HG02623 (cell line): ENCODE data around the gene WWC1.
A peak's percentile ranks its signal among the peaks of the same experiment; 100 is the strongest.

Source experiments
- ATAC-seq: cut with Tn5 transposase; IDR thresholded peaks from one replicate; pipeline ENCODE4 v1.9.1; 2021; ENCODE audit warnings: moderate library complexity; ENCODE audit not compliant: unreplicated experiment

WWC1 gene

DNA sequence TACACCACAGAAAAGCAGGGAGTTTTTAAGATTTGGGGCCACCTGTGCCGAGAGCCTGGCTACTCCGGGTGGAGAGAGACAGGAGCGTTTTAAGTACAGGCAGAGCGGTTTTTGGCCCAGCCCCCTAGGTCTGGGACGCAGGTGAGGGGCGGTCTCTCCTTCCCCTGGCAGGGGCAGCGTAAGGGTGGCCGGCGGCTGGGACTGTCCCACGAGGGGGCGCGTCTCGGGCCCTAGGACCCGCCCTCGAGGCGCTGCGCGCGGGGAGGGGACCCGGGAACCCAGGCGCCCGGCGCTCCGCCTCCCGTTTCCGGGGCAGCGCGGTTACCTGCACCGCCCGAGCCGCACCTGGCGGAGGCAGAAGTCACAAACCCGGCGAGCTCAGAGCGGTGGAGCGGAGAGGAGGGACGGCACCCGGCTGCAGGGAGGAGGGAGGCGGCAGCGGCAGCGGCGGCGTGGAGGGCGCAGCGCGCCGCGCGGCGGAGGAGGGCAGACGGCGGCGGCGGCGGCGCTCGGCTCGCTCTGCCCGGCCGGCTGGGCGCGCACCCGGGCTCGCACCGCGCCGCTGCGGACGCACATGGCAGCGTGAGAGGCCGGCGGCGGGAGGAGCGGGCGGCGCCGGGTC is at the start of gene WWC1:
TSS of gene WWC1 (plus strand) at position 304 of the 622 bp plus-strand sequence. CDS start 508 bp downstream, outside the sequence.
- ATAC-seq = peak; percentile 67

DNA sequence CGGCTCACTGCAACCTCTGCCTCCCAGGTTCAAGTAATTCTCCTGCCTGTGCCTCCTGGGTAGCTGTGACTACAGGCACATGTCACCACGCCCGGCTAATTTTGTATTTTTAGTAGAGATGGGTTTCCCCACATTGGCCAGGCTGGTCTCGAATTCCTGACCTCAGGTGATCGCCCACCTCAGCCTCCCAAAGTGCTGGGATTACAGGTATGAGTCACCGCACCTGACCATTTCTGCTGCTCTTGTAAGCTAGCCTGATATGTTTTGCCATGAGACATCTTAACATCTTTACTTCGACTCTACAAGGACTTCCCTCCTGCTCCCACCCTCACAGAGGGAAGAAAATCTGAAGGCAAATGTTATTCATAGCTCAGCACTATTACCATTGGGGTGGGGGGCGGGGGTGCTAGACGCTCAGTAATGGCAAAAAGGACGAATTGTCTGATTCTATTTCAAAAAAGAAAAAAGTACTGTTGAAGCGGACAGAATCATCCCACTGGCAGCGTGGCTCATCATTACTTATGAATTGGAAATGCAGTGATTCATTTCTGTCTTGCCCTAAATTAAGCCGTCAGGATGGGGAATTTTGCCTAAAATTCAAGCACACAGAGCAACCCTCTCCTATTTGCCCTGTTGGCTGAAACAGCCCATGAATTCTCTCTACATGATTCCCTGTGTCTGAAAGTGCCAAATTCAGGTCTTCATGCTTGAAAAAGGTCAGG is 46.4 kb upstream of the WWC1 start:
- ATAC-seq = no peak

GRCh38 chr5:168249923-168250322 is 41.5 kb upstream of the WWC1 start:
- ATAC-seq = no peak

DNA sequence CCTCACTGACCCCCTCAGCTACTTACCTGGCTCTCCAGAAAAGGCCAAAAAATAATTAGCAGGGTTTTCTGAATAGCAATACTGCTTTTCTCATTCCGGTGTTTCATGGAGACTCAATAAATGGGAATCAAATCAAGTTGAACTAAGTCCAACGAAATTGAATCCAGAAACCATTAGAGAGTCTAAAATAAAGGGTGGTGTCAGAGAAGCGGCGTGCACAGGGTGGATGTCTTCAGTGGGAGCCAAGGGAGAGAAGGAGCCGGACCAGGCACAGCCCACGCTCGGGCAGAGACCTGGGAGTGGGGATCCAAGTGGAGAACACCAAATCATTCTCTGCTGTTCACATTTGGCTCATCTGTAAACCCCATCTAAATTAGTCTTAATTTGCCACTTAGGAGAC is 40.2 kb upstream of the WWC1 start:
- no peak for ATAC-seq

DNA sequence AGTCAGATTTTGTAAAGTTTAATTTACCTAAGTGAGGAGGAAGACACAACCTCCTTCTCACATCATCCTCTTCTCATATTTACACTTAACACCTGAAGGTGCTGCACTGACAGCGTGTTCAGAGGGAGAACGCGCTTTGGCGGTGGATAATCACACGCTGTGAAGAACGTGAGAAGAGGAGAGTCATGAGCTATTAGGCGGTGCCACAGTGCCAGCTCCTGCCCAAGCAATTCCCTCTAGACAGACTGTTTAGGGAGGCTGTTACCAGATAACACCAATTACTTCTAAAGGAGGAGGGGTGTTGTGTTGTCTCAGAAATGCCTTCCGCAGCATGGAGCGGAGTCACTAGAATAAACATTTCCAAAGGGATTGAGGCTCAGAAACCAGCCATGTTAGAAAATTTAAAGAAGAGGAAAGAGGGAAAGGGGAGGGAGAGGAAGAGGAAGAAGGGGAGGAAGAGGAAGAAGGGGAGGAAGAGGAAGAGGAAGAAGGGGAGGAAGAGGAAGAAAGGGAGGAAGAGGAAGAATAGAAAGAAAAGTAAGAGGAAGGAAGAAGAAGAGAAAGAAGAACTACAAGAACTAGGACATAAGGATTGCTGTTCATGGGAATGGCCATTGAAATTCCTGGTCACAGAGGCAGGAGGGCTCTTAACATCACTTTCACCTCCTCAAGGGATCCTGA is 37.3 kb upstream of the WWC1 start:
- ATAC-seq = no peak

- no peak for ATAC-seq
Measured at GRCh38 chr5:168260353-168261226, 30.9 kb upstream of the WWC1 start.

GRCh38 chr5:168261227-168261571 is 30.2 kb upstream of the WWC1 start:
- ATAC-seq = no peak

GRCh38 chr5:168262042-168262743 is 29.3 kb upstream of the WWC1 start:
- no peak for ATAC-seq

DNA sequence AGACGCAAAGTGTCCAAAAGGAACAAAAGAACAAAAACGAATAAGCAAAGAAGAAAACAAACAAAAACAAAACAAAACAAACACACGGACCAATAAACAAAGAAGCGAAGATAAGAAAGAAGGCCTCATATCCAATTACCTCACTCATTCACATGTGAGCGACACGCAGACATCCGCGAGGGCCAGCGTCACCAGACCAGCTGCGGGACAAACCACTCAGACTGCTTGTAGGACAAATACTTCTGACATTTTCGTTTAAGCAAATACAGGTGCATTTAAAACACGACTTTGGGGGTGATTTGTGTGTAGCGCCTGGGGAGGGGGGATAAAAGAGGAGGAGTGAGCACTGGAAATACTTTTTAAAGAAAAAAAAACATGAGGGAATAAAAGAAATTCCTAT is 28.3 kb upstream of the WWC1 start:
- ATAC-seq = no peak

DNA sequence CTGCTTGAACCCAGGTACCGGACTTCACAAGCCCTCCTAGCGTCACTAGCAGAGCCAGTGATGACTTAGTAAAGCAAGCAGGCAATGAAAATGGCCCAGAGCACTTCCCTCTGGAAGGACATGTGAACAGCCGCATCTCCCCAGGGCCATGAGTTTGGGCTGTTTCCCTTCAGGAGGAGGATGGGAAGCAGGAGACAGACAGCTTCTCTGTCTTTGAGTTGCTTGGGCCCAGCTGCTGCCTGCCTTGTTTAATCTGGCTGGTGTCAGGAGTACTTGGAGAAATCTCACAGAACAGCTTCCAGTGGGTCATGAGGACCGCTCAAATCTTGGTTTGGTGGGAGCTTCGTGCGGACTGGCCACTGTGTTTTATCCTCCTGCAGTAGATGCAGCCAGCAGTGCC is 25.4 kb upstream of the WWC1 start:
- ATAC-seq = no peak

DNA sequence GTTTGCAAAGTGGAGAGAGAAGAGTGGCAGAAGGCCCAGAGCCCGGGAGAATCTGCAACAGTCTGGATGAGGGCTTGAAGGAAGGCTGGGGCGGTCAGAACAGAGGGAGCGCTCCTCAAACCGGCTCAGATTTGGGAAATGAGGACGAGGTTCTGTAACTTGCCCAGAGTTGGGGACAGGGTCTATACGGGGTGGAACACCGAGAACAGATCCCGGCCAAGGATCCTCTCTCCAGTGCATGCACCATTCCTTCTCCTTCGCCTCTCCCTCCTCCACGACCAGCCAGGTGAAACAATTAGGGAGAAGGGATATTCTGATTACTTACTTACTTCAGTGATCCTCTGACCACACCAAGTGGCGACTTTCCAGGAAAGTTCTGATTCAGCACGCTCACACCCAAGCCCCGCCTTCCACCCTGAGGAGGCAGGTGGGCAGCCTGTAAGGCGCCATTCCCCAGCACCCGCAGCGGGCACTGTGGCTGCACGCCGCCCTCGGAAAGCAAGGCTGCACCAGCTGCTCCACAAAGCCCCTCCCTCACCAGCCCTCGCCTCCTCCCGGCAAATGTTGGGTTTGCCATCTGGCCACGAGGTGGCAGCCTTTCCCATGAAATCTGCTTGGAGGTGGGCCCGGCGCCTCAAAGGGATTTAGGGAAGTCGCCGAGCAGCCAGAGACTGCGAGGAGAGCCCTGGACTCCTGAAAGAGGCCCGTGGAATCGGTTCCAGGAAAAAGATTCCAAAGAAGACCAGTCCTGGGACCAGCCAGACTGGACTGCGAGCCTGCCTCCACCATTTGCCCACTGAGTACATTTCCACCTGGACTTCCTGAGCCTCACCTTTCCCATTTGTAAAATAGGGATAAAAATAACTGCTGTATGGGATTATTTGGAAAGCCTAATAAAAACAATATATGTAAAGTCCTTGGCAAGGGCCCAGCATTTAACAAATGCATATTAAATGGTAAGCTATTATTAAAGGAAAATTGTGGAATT is 22.2 kb upstream of the WWC1 start:
- ATAC-seq = peak; percentile 84

- ATAC-seq = no peak
Measured at GRCh38 chr5:168269937-168270330, 21.5 kb upstream of the WWC1 start.

DNA sequence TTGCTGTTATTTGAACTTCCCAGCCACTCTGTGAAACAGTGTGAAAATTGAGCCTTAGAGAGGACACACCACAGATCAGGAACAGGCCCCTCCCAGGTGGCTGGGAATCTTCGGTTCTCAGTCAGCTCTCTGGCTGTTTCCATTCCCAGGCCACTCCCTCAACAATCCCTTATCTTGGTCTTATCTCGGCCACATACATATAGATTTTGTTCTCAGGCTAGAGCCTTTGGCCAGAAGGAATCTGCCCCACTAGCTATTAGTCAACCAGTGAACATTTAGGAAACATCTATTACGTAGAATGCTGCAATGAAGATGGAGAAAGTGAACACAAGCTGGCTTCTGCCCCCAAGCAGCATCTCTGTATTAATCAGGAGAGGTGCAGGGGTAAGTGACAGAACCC is 21.0 kb upstream of the WWC1 start:
- no peak for ATAC-seq

GRCh38 chr5:168273056-168273980 is 18.1 kb upstream of the WWC1 start:
- no peak for ATAC-seq

DNA sequence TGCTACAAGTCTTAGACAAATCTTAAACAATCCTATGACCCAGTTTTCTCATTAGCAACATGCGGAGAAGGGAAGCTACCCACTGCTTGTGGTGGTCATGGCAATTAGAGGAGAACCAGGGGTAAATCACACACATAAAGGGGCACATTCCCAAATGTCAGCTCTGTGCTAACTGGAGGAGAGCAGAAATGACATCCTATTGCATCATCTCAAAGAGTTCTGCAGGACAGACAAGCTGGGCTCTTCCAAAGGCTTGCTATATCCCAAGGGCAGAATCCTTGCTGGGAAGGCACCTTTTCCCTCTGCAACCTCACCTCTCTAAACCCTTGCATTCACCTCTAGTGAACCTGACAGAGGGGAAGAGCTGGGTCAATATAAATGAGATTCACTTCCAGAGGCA is 17.0 kb upstream of the WWC1 start:
- ATAC-seq = no peak

DNA sequence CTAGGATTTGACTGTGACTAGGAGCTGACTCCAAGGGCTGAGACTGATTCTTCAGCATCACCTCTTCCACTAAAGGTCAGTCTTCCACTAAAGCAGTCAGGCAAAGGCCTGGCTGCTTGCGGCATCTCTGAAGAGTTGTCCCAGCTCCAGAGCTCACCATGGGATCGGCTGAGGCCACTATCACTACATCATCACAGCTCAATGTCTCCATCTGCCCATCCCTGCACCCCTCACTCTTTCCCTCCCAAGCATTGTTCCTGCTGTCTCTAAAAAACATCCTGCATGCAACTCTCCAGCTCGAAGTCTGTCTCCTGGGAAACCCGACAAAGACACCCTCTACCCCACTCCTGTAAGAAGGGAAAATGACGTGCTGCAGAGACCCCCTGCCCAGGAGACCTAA is 15.5 kb upstream of the WWC1 start:
- ATAC-seq = no peak

- ATAC-seq = no peak
Measured at GRCh38 chr5:168282120-168282519, 9.3 kb upstream of the WWC1 start.

DNA sequence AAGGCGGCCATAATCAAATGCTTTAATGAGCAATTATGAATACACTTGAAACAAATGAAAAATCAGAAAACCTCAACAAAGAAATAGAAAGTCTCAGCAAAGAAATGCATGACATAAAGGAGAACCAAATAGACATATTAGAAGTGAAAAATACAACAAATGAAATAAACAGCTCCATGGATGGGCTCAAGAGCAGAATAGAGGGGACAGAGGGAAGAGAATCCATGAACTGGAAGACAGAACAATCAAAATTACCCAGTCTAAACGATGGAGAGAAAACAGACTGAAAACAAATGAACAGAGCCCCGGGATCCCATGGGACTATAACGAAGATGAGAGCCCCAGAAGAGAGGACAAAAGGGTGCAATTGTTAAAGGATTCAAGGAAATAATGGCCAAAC is 6.6 kb upstream of the WWC1 start:
- no peak for ATAC-seq

DNA sequence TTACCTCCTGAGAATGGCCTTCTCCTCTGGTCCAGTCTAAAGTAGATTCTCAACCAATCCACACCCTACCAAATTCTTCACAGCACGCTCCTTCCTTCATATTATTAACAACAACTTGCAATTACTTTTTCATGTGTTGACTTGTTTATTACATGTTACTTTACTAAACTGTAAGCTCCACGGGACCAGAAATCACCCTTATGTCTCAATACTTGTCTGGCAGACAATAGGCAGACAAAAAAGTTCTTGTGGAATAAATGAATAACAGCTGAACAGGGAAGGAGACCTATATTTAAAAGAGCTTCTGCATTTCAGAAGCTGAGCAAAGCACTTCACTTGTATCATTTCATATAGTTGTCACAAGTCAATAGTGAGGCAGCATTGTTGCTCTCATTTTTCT is 5.7 kb upstream of the WWC1 start:
- no peak for ATAC-seq
